ENCODE results near the gene ENDOV. TPM values are rescaled to one million over a fixed set of nuclear protein-coding genes. Genes with fewer than 3 reads are reported as not detected.

Gene ENDOV
- polyA plus RNA-seq, 1 donor (not counting 4 experiments of a cell fraction or from before 2014, with no cell fraction given): 10.9 TPM

GRCh38 chr17:80472996-80473395 is 58.0 kb downstream of the ENDOV start:
- peaks cover 7% of the 10 kb centered on the region for H3K4me1 ChIP-seq (ENCODE audit: control insufficient read depth, extremely low read depth, insufficient read depth, low read length)
- H3K79me2 ChIP-seq (ENCODE audit: control insufficient read depth, insufficient read depth, low read length): no peaks in the 10 kb centered on the region
- no peaks in the 10 kb centered on the region for H3K9me1 ChIP-seq (ENCODE audit: control insufficient read depth, extremely low read depth, insufficient read depth, low read length)
- dilution Hi-C loops (cut with MboI; ENCODE audit: extremely low pct_ligation_motif_present, low sequenced_read_pairs): no loop called here
- H3K9ac ChIP-seq (ENCODE audit: control insufficient read depth, extremely low read depth, insufficient read depth, low read length): no peak overlapping the region
- no peak for DNase-seq (ENCODE audit: low read depth, low spot score)
- H3K4me2 ChIP-seq (ENCODE audit: control insufficient read depth, extremely low read depth, insufficient read depth, low read depth, low read length): no peak overlapping the region
- H3K36me3 ChIP-seq (ENCODE audit: control insufficient read depth in 2 of 2, extremely low read depth in 1 of 2, insufficient read depth in 2 of 2, low read length in 2 of 2): no peaks in the 10 kb centered on the region
- H3K9me3 ChIP-seq (ENCODE audit: control insufficient read depth, low read depth, low read length): no peaks in the 10 kb centered on the region
- TF ChIP-seq EZH2 (IDR thresholded peaks at IDR 0.05; ENCODE audit: low read length) (no peak), CTCF (optimal IDR thresholded peaks at IDR 0.05 in 1 of 3, IDR thresholded peaks at IDR 0.05 in 1 of 3, conservative IDR thresholded peaks at IDR 0.05 in 1 of 3; ENCODE audit: extremely low read depth in 1 of 3, insufficient read depth in 2 of 3, low read length in 3 of 3) (no peak)
- no peak overlapping the region for H2AFZ ChIP-seq (ENCODE audit: control insufficient read depth, low read length)
- peaks cover 3% of the 10 kb centered on the region for H4K20me1 ChIP-seq (ENCODE audit: control insufficient read depth, extremely low read depth, insufficient read depth, low read length)
- H3K27me3 ChIP-seq (ENCODE audit: control insufficient read depth, extremely low read depth, insufficient read depth, low read length): peaks cover 95% of the 10 kb centered on the region
- no peak for FAIRE-seq
- H3K27ac ChIP-seq (ENCODE audit: control insufficient read depth, insufficient read depth, low read length): no peak overlapping the region
- no peak overlapping the region for H3K4me3 ChIP-seq (ENCODE audit: control insufficient read depth in 2 of 3, extremely low read depth in 1 of 3, insufficient read depth in 2 of 3, low read depth in 1 of 3, low read length in 3 of 3)

- TF ChIP-seq CTCF (optimal IDR thresholded peaks at IDR 0.05 in 1 of 3, IDR thresholded peaks at IDR 0.05 in 1 of 3, conservative IDR thresholded peaks at IDR 0.05 in 1 of 3; ENCODE audit: extremely low read depth in 1 of 3, insufficient read depth in 2 of 3, low read length in 3 of 3) (no peak), EZH2 (IDR thresholded peaks at IDR 0.05; ENCODE audit: low read length) (no peak)
- no peaks in the 10 kb centered on the region for H3K79me2 ChIP-seq (ENCODE audit: control insufficient read depth, insufficient read depth, low read length)
- H3K4me2 ChIP-seq (ENCODE audit: control insufficient read depth, extremely low read depth, insufficient read depth, low read depth, low read length): no peak overlapping the region
- no peak overlapping the region for H2AFZ ChIP-seq (ENCODE audit: control insufficient read depth, low read length)
- H3K27me3 ChIP-seq (ENCODE audit: control insufficient read depth, extremely low read depth, insufficient read depth, low read length): peaks cover 95% of the 10 kb centered on the region
- DNase-seq (ENCODE audit: low read depth, low spot score) (no peak), FAIRE-seq (no peak)
- no peaks in the 10 kb centered on the region for H3K9me1 ChIP-seq (ENCODE audit: control insufficient read depth, extremely low read depth, insufficient read depth, low read length)
- H3K36me3 ChIP-seq (ENCODE audit: control insufficient read depth in 2 of 2, extremely low read depth in 1 of 2, insufficient read depth in 2 of 2, low read length in 2 of 2): no peaks in the 10 kb centered on the region
- H4K20me1 ChIP-seq (ENCODE audit: control insufficient read depth, extremely low read depth, insufficient read depth, low read length): peaks cover 3% of the 10 kb centered on the region
- H3K9ac ChIP-seq (ENCODE audit: control insufficient read depth, extremely low read depth, insufficient read depth, low read length): no peak overlapping the region
- dilution Hi-C loops (cut with MboI; ENCODE audit: extremely low pct_ligation_motif_present, low sequenced_read_pairs): no loop called here
- no peak overlapping the region for H3K27ac ChIP-seq (ENCODE audit: control insufficient read depth, insufficient read depth, low read length)
- H3K4me1 ChIP-seq (ENCODE audit: control insufficient read depth, extremely low read depth, insufficient read depth, low read length): peaks cover 7% of the 10 kb centered on the region
- H3K9me3 ChIP-seq (ENCODE audit: control insufficient read depth, low read depth, low read length): no peaks in the 10 kb centered on the region
- no peak overlapping the region for H3K4me3 ChIP-seq (ENCODE audit: control insufficient read depth in 2 of 3, extremely low read depth in 1 of 3, insufficient read depth in 2 of 3, low read depth in 1 of 3, low read length in 3 of 3)
Observed at GRCh38 chr17:80473701-80474100, 58.7 kb downstream of the ENDOV start.
